HPDE6-E6E7 (cell line): Measurements from ENCODE around the gene SPATC1L.

Source experiments
- DNase-seq: peaks from one replicate; pipeline ENCODE4 v3.0.0; 2011; ENCODE audit warnings: missing footprints; ENCODE audit errors: extremely low spot score

The SPATC1L gene

GRCh38 chr21:46131838-46132651 lies 52.2 kb downstream of the SPATC1L start:
- DNase-seq = no peak

- no peak for DNase-seq
These were observed 52.7 kb downstream of the SPATC1L start for GRCh38 chr21:46131588-46131837.

GRCh38 chr21:46130831-46131587 lies 53.2 kb downstream of the SPATC1L start:
- DNase-seq = no peak

GRCh38 chr21:46129846-46130651 lies 54.2 kb downstream of the SPATC1L start:
- DNase-seq = no peak

- DNase-seq = no peak
These were observed 55.2 kb downstream of the SPATC1L start for GRCh38 chr21:46128933-46129571.

GRCh38 chr21:46128106-46128932 lies 55.9 kb downstream of the SPATC1L start:
- DNase-seq = no peak

GRCh38 chr21:46127239-46128105 lies 56.8 kb downstream of the SPATC1L start:
- no peak for DNase-seq

- no peak for DNase-seq
These were observed 57.7 kb downstream of the SPATC1L start for GRCh38 chr21:46126309-46127238.

GRCh38 chr21:46125846-46126301 lies 58.4 kb downstream of the SPATC1L start:
- DNase-seq = no peak

- no peak for DNase-seq
These were observed 59.1 kb downstream of the SPATC1L start for GRCh38 chr21:46124926-46125845.

- no peak for DNase-seq
These were observed 60.0 kb downstream of the SPATC1L start for GRCh38 chr21:46124083-46124925.

- DNase-seq = no peak
These were observed 61.2 kb downstream of the SPATC1L start for GRCh38 chr21:46122758-46123683.

GRCh38 chr21:46122237-46122671 lies 62.0 kb downstream of the SPATC1L start:
- DNase-seq = no peak

GRCh38 chr21:46121286-46122221 lies 62.7 kb downstream of the SPATC1L start:
- DNase-seq = no peak
